Stimulated activated naive CD4-positive, alpha-beta T cell (primary cell): ENCODE results near the gene FGF22.

Source experiments
- DNase-seq, 6 experiments: peaks; one replicate each; lab custom pipeline; 2025; lab: John Stamatoyannopoulos, UW

FGF22 gene

GRCh38 chr19:643736-644135 lies 4.1 kb downstream of the FGF22 start:
- DNase-seq: no peak

DNA sequence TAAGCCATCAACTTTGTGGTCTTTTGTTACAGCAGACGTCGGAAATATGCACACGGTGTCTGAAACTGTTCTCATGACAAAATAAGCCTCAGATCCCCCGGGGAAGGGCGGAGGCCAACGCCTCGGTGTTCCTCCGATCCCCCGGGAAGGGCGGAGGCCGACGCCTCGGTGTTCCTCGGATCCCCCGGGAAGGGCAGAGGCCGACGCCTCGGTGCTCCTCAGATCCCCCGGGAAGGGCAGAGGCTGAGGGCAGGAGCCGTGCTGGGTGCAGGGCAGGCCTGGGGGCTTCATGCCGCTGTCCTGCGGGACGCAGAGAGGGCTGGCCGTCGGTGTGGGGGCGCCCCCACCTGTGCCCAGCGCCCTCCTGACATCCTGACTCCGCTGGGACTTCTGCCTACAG lies 4.7 kb downstream of the FGF22 start:
- DNase-seq: no peak

DNA sequence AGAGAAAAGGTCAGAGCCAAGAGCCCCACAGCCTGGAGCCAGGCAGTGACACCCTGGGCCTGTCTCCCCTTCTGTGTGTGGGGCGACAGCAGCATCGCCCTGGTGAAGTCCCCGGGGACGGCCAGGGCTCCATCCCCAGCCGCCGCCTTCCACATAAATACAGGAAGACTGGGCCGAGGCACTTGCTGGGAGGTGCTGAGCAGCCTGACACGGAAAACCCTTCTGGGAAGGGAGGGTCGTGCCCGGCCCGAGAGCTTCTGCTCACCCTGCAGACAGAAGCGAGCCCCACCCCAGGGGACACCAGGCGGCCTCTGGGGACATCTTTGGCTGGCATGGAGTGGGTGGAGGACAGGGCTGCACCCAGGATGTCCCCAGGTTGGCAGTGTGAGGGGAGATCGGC lies 5.1 kb downstream of the FGF22 start:
- DNase-seq: no peak

- DNase-seq: no peak
Measured at GRCh38 chr19:645912-646778, 6.5 kb downstream of the FGF22 start.

DNA sequence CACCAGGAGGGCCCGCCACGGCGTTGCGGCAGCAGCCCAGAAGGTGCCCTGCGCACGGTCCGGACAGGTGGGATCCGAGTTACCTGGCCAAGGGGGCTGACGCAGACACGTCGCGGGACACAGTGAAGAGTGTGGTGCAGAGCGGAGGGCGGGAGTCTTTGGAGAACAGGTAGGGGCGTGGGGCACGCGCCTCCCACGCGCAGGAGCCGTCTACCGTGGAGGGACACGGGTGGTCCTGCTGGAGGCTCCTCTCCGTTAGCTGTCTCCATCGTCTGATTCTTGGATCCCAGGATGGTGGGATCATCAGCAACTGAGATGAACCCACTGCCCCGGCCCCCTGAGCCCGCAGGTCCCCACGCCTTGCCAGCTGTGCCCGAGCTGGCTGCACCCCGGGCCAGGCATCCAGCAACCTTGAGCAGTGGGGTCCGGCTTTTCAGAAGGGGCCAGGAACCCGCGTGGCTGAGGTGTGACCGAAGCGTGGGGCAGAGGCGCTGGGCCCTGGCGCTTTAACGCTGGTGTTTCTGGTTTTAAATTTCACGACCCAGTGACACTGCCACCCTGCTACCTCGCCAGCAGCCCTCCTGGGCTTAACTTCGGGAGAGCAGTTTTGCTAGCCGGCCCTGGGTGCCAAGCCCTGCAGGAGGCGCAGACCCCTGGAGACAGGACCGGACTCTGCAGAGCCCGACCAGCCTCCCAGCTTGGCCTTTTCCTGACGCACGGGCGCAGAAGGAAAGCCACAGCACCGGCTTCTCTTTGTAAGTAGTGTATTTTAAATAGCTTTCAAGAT lies 7.3 kb downstream of the FGF22 start:
- DNase-seq: no peak

DNA sequence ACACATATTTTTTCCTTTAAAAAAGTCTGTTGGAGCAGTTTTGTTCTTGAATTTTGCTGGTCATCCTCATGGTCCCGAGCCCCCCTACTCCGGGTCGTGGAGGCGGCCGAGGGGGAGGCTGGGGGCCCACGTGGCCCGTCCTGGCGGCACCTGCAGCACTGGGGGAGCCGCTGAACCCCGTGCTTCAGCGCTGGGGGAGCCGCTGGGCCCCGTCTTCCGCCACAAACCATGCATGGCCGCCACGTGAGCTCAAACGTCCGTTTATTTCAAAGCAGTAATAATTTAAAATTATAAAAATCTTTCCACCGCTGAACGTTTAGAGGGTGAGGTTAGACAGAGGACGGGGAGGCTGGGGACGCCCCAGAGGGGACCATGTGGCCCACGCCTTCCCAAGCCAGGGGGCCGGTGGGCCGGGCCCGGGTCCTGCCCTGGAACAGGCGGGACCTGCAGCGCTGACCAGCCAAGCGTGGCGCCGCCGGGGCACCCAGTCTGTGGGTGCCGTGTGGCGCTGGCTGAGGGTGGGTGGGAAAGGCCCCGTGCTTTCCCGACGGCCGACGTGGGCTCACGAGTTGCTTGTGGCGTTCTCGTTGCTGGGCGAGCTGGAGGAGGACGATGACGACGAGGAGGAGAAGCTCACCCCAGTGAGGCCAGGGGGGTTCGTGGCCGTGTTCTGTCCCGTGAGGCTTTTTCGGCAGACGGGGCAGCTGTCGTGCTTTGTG lies 8.0 kb downstream of the FGF22 start:
- no peak for DNase-seq

- DNase-seq: no peak
Measured at GRCh38 chr19:648305-648704, 8.6 kb downstream of the FGF22 start.

- no peak for DNase-seq
Measured at GRCh38 chr19:648904-649801, 9.5 kb downstream of the FGF22 start.

DNA sequence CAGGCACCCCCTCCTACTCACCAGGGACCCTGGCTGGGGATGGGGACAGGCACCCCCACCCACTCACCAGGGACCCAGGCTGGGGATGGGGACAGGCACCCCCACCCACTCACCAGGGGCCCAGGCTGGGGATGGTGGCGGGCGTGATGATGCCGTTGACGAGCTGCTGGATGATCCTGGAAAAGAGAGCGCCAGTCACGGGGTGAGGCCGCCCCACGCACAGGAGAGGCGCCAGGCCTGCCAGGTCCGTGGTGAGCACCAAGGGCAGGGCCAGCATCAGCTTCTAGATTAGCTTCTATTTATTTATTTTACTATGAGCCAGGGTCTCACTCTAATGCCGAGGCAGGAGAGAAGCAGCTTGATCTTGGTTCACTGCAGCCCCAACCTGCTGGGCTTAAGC lies 10.4 kb downstream of the FGF22 start:
- no peak for DNase-seq

- no peak for DNase-seq
Measured at GRCh38 chr19:651114-651818, 11.6 kb downstream of the FGF22 start.

DNA sequence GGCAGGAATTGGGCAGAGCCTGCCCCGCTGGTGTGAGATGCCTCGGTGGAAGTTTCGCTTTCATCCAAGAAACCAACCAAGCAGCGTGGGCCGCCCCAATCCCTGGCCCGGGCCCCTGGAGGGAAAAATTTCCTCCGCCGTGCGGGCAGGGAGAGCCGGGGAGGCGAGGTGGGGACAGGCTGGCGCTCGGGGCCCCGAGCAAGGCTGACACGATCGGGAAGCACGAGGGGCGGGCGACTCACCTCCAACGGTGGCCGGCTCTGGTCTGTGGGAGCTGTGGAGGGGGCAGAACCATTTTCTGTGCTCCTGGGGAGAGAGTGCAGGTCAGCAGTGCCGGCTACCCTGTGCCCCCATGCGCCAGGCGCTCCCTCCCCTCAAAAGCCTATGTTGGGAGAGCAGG lies 12.3 kb downstream of the FGF22 start:
- DNase-seq: no peak

- DNase-seq: no peak
Measured at GRCh38 chr19:652467-653389, 13.0 kb downstream of the FGF22 start.

- DNase-seq: no peak
Measured at GRCh38 chr19:653425-653824, 13.7 kb downstream of the FGF22 start.

DNA sequence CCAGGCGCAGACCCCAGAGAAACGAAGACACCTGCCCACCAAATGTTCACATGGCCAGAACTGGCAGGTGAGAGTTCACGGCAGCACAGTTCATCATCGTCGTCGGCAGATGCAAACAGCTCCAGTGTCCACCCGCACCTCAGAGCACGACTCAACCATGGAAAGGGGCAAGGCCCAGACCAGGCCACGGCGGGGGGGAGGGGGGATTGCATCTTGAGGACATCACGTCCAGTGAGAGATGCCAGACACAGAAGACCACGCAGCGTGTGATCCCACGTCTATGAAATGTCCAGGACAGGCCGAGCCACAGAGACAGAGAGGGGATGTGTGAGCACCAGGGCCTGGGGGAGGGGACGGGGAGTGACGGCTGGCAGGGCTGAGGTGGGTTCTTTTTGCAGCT lies 16.0 kb downstream of the FGF22 start:
- no peak for DNase-seq

DNA sequence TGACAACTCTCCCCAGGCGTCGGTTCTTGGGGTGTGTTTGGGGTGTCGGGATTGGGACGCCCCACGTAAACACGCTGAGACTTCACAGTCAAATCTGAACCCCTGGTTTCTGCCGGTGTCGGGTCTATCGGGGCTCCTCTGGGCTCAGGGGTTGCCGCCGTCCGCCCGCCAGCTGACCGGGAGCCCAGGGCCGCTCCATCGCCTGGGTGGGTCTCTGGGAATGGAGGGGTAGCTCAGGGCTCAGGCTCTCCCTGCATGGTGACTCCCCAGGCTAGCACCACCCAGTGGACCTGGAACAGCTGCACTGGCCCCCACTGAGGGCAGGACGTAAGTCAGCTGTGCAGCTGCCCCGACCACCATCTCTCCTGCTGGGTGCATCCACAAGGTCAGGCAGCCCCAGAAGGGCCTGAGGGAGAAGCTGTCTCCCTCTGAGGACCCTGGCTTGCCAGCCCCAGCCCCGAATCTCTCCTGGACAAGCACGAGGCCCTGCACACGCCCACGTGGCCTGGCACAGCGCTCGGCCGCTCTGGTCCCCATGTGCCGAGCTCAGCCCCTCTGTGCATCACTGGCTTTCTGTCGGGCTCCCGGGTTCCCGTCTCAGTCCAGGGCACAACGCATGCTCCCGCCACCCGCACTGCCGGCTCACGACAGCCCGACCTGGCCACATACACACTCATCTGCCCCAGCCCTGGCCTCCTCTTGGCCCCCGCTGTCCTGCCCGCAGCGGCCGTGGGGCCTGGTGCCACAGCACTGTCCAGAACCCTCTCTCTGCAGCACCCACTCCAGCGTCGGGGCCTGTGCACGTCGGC lies 17.3 kb downstream of the FGF22 start:
- no peak for DNase-seq

GRCh38 chr19:657611-658010 lies 17.9 kb downstream of the FGF22 start:
- no peak for DNase-seq

GRCh38 chr19:658059-658839 lies 18.6 kb downstream of the FGF22 start:
- no peak for DNase-seq
